GM18873 (cell line): Measurements from ENCODE around the gene TCL1A.
"Not testable (repeated sequence)": the region's sequence is repeated elsewhere in the genome, so short reads cannot be mapped to it uniquely, and the experiment has no call there.

Experiments
- ATAC-seq: cut with Tn5 transposase; IDR thresholded peaks from one replicate; pipeline ENCODE4 v1.9.1; 2021; ENCODE audit warnings: mild to moderate bottlenecking, moderate library complexity, moderate number of reproducible peaks; ENCODE audit not compliant: unreplicated experiment, low FRiP score

TCL1A gene

GRCh38 chr14:95713596-95714371, at the start of gene TCL1A:
TSS of gene TCL1A (minus strand) at chr14:95714125. CDS start at chr14:95714066, 59 bp downstream.
- ATAC-seq = peak; percentile 57

DNA sequence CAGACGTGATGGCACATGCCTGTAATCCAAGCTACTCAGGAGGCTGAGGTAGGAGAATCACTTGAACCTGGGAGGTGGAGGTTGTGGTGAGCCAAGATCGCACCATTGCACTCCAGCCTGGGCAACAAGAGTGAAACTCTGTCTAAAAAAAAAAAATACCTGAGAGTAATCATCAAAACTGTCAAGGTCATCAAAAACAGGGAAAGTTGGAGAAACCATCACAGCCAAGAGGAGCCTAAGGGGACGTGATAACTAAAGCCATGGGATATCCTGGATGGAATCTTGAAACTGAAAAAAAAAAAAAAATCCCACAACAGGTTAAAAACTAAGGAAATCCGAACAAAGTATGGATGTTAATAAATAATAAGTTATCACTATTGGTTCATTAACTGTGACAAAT, 49.1 kb upstream of the TCL1A start:
- not testable (repeated sequence) for ATAC-seq

- ATAC-seq = no peak
These were observed 47.5 kb upstream of the TCL1A start for GRCh38 chr14:95761436-95761835.

DNA sequence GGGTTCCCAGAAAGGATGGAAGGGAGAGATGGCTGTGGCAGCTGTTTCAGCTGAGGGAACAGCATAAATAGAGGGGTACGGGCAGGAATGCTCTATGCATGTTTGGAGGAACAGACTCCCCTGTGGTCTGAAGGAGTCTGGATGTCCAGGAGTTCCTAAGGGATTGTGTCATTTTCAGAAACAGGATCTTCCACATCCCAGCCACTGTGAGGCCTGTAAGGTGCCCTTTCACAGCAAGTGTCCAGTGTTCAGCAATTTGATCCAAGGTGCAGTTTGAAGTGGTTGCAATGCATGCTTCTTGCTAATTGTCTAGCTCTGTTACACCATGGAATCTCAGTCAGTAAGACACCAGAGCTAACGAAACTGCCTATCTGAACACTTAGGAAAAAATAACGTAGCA, 46.7 kb upstream of the TCL1A start:
- ATAC-seq = no peak

- ATAC-seq = no peak
These were observed 46.0 kb upstream of the TCL1A start for GRCh38 chr14:95759941-95760340.

- no peak for ATAC-seq
These were observed 44.4 kb upstream of the TCL1A start for GRCh38 chr14:95758331-95758730.

DNA sequence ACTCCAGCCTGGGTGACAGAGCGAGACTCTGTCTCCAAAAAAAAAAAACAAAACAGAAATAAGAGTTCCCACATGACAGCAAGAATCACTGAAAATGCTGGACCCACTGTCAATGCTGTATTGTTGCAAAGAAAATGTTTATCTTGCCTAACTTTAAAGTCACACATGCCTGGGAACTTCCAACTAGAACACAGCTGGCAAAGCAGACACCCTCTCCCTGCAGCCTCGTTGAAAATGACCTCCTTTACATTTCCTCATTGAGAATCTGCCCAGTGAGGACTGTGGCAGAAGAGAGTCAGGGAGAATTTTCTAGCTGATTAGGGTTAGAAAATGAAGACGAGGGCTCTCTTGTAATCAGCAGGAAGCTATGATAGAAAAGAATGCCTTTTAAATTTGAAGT, 42.8 kb upstream of the TCL1A start:
- no peak for ATAC-seq

GRCh38 chr14:95756127-95756526, 42.2 kb upstream of the TCL1A start:
- ATAC-seq = no peak

DNA sequence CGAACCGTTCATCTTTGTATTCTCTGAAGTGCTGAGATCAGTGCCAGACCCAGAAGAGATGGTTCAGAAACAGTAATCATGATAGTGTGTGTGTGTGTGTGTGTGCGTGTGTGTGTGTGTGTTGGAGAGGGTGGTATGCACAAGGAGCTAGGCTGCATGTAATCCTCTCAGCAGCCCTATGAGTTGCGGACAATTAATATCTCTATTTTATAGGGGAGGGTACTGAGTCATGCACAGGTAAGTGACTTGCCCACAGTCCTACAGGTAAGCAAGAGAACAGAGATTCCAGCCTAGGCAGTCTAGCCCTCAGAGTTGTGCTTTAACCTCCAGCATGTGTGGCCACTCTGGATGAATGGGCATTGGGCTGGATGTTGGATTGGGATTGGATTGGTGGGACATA, 27.9 kb upstream of the TCL1A start:
- no peak for ATAC-seq

GRCh38 chr14:95741038-95741490, 27.1 kb upstream of the TCL1A start:
- ATAC-seq = no peak

DNA sequence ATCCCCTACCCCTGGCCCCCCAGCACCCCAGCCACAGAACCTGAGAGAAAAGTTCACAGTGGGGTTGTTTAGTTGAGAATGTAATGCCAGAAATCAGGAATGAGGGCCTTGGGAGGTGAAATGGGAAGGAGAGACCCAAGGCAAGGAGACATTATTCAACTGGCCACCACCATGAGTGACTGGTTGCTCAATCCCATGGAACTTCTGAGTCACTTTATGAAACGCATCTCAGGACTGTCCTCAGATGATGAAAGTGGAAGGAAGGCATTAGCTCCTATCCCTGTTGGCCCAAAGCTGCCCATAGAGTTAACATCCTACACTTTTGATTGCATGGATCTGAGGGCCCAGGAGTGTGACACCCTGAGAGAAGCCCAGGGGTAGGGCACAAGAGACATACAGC, 25.4 kb upstream of the TCL1A start:
- no peak for ATAC-seq

GRCh38 chr14:95733212-95733611, 19.3 kb upstream of the TCL1A start:
- ATAC-seq = no peak

DNA sequence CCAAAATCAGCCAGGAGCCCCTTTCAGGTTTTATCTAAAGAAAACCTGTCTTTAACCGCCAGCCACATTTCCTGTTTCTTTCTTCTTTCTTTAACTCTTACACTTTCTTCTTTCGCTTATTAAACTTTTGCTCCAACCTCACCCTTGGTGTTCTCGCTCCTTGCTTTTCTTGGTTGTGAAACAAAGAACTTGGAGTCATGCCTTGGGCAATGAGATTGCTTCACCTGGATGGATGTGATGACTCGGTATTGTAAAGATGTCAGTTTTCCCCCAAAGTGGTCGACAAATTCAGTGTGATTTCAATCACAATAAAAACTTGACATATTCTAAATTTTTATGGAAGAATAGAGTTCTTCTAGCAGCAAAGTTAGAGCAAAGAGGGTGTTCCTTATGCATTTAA, 16.2 kb upstream of the TCL1A start:
- no peak for ATAC-seq

DNA sequence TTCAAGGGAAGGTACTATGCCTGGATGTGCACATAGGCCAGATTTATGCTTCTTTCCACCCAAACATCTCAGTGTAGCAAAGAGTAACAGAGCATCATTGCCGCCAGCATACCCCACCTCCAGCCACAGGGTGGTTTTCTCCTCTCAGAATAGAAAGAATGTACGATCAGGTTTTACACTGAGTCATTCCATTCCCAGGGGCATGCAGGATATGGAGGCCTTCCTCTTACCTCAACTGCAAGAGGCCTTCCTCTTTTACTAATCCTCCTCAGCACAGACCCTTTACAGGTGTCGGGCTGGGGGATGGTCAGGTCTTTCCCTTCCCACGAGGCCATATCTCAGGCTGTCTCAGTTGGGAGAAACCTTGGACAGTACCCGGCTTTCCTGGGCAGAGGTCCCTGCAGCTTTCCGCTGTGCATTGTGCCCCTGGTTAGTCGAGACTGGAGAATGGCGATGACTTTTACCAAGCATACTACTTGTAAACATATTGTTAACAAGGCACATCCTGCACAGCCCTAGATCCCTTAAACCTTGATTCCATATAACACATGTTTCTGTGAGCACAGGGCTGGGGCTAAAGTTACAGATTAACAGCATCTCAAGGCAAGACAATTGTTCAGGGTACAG, 15.6 kb upstream of the TCL1A start:
- ATAC-seq = peak; percentile 46

GRCh38 chr14:95727056-95727700, 13.3 kb upstream of the TCL1A start:
- no peak for ATAC-seq

DNA sequence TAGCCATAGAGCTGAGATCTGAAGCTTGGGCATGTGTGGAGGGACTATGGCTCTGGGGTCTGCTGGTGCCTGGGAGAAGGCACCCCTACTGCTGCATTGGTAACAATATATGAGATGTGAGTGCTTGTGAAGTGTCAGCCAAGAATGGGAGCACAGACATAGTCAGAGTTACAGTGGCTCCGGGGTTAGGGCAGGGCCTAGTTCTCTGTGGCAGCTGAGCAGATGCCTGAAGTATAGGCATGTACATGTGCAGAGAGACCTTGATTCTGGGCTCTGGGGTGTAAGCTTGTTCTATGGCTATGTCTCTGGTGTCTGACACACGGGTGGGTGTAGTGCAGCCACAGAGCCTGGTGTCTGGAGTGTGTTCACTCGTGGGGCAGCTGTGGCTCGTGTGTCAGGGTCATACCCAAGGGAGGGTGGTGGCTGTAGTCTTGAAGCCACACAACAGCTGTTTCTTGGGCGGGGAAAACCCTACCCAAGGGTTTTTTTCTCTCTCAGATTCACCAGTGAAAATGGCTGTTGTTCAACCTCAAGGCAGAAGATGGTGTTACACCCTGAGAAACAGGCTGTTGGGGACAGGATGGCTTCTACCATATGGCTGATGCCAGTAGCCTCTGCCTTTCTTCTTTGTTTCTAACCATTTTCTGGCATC, 11.9 kb upstream of the TCL1A start:
- peak; percentile 85 for ATAC-seq

DNA sequence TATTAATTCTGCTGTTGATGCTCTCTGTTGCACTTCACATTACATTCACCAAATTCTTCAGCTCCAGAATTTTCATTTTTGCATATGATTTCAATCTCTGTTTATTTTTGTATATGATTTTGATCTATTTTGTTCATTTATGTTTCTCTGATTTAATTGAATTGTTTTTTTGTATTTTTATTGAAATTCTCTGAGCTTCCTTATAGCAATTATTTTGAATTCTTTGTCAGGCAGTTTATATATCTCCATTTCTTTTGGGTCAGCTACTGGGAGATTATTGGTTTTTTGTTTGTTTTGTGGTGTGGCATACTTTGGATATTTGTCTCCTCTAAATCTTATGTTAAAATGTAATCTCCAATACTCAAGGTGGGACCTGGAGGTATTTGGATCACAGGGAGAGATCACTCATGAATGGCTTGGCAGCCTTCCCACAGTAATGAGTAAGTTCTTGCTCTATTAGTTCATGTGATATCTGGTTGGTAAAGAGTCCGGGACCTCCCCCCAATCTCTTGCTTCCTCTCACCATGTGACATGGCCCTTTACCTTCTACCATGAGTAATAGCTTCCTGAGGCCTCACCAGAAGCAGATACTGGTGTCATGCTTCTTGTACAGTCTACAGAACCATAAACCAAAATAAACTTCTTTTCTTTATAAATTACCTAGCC, 8.7 kb upstream of the TCL1A start:
- ATAC-seq = no peak

DNA sequence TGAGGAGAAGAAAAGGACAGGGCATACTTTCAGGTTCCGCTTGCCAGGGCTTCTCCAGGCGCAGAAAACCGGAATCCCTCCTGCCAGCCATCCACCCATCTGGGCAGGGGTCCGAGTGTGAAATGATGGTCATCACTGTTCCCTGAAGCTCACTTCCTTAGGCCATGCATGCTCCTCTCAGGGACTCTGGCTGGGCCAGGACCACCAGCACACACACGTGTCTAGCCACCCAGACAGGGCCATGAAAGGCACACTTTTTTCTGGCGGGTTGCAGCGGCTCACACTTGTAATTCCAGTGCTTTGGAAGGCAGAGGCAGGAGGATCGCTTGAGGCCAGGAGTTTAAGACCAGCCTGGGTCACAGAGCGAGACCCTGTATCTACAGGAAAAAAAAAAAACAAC, 1.5 kb downstream of the TCL1A start:
- no peak for ATAC-seq

- ATAC-seq = no peak
These were observed 2.3 kb downstream of the TCL1A start for GRCh38 chr14:95711476-95712176.

DNA sequence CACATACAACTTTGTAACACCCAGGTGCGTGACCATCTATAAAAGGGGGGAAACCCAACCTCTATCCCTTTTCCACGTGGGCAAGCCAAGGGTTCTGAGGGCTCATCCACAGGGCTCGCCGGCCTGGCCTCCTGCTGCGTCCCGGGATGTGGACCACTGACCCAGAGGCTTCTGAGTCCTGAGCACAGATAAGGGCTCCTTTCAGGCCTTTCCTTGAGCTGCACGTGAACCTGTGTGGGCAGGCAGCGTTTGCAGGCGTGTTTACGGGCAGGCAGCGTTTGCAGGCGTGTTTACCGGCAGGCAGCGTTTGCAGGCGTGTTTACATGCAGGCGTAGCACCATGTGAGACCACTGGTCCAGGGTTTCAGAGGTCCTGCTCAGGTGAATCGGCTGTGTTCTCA, 3.8 kb downstream of the TCL1A start:
- ATAC-seq = no peak
